Activated naive CD4-positive, alpha-beta T cell treated with anti-CD3 and anti-CD28 coated beads for 36 hours (primary cell): Measurements from ENCODE around the gene NINJ2. TPM values are rescaled to one million over a fixed set of nuclear protein-coding genes. Genes with fewer than 3 reads are reported as not detected.

ENCODE experiments used
- CTCF ChIA-PET: fragments of 350-600 bp; sonication (Branson Sonifier 250); formaldehyde crosslinking; loops from one replicate; lab custom pipeline; 2021; ENCODE audit warnings: antibody characterized with exemption; lab: Charles Lee
- DNase-seq: peaks from one replicate; pipeline ENCODE4 v3.0.0-alpha.2; 2020
- H3K27ac Mint-ChIP-seq: one replicate; pipeline ENCODE4 v1.8.0; 2021; ENCODE audit warnings: mild to moderate bottlenecking, mixed read lengths
- H3K27me3 Mint-ChIP-seq: one replicate; pipeline ENCODE4 v1.8.0; 2021; ENCODE audit warnings: low read depth, mixed read lengths
- H3K36me3 Mint-ChIP-seq: one replicate; pipeline ENCODE4 v1.8.0; 2021; ENCODE audit warnings: low read depth, mixed read lengths
- H3K4me1 Mint-ChIP-seq: one replicate; pipeline ENCODE4 v1.8.0; 2021; ENCODE audit warnings: low read depth, mixed read lengths
- H3K4me3 Mint-ChIP-seq: one replicate; pipeline ENCODE4 v1.8.0; 2021; ENCODE audit warnings: mild to moderate bottlenecking, moderate library complexity, mixed read lengths
- H3K9me3 Mint-ChIP-seq: one replicate; pipeline ENCODE4 v1.8.0; 2021; ENCODE audit warnings: mixed read lengths
- intact Hi-C: fragments of 100-400 bp; cut with micrococcal nuclease; formaldehyde crosslinking; loops from one replicate; pipeline ENCODE4 v1.15.1; 2023
- total RNA-seq, 2 experiments: library from RNA; stranded (reverse); gene quantifications; one replicate each; pipeline ENCODE4 v1.2.3, GENCODE V29; 2021

Gene NINJ2
- total RNA-seq, 2 experiments from 2014 or later, result 1.8 to 2.5 TPM

DNA sequence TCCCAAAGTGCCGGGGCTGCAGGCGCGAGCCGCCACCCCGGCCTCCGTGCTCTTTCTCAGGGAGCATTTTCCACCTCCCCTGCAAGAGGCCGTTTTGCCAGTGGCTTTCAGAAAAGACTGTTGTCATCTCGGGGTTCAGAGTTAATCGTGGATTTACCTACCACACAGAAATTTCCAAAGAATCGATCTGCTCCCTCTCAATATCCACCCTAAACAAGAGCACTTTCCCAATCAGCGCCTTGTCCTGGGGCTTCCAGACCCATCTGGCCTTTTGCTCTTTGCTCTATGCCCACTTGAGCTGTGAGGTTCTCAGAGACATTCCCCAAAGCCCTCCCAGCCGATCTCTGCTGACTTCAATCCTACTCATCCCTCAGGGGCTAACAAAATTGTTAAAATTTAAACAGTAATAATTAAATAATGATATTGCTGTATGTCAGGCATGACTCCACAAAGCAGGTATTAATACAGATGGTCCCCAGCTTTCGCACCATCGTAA is 86.6 kb downstream of the NINJ2 start:
- no peak for DNase-seq
- H3K9me3 Mint-ChIP-seq, result peaks cover 3% of the 10 kb centered on the region
- peaks cover 3% of the 10 kb centered on the region for H3K36me3 Mint-ChIP-seq
- intact Hi-C loops, result loop anchor here (1.0 to 2.0 kb wide), 6 partner anchors 34 to 373 kb away; partner anchors contain the start of gene RAD52
- H3K4me3 Mint-ChIP-seq, result no peak overlapping the region
- CTCF ChIA-PET, result interaction anchor here (0.5 to 4.6 kb wide), 20 partner anchors 10 to 1006 kb away, joined by 3 to 57 read pairs (median 4); partner anchors contain the start of genes RAD52 and WNK1
- no peak overlapping the region for H3K27ac Mint-ChIP-seq
- no peaks in the 10 kb centered on the region for H3K27me3 Mint-ChIP-seq
- H3K4me1 Mint-ChIP-seq, result peaks cover 29% of the 10 kb centered on the region

DNA sequence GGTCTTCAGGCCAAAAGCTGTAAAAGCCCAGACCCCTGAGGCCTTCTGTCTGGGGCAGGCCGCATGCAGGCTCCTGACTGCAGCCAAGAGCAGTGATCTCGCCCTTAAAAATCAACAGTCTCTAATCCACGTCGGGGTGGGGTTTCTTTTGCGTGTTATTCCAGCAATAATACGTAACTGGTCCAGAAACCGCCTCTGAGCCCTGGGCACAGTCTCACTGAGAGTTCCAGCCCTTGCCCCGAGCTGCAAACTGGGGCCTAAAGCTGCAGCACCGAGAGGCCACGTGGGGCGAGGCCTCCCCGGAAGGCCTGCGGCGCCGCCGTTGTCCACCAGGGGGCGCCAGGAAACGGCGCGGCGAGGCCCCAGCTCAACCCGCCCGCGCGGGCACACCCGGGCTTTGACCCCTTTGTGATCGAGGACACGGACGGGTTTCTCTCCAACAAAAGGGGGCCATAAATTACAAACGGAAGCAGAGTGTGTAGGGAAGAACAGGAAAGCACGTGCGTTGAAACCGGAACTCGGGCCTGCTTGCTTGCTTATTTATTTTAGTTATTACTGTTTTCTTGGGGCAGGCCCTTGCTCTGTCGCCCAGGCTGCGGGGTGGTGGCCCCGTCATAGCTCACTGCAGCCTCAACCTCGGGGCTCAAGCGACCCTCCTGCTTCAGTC is 87.2 kb downstream of the NINJ2 start:
- H3K36me3 Mint-ChIP-seq, result peaks cover 3% of the 10 kb centered on the region
- intact Hi-C loops, result loop anchor here (1.0 to 2.0 kb wide), 6 partner anchors 35 to 373 kb away; partner anchors contain the start of gene RAD52

DNA sequence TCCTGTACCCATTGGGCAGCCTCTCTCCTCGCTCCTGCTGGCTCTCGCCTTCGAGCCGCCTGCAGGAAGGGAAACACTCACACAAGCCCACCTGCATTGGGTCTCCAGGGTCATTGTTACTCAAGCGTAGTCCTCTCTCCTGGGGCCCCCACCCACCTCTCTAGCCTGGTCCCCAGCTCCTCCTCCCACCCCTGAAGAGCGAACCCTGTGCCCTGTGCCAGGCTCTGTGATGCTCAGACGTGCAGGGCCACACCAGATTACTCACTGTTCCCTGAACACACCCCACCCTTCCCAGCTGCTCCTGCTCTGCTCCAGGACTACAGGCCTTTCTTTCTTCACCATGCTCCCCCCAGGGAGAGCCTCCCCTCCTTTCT is 88.1 kb downstream of the NINJ2 start:
- CTCF ChIA-PET, result interaction anchor here (0.7 to 4.6 kb wide), 20 partner anchors 9 to 374 kb away, joined by 3 to 57 read pairs (median 4); partner anchors contain the start of genes CCDC77, RAD52 and WNK1
- DNase-seq, result no peak
- Mint-ChIP-seq H3K36me3 (peaks cover 3% of the 10 kb centered on the region), H3K9me3 (peaks cover 3% of the 10 kb centered on the region), H3K27ac (no peak overlapping the region), H3K27me3 (no peaks in the 10 kb centered on the region), H3K4me3 (no peak overlapping the region), H3K4me1 (peaks cover 29% of the 10 kb centered on the region)
- intact Hi-C loops, result no loop called here

More for the DNA sequence above, 87.2 kb downstream of the NINJ2 start:
- CTCF ChIA-PET, result interaction anchor here (0.6 to 4.6 kb wide), 29 partner anchors 10 to 1007 kb away, joined by 3 to 57 read pairs (median 3); partner anchors contain the start of genes CCDC77, RAD52 and WNK1
- H3K27me3 Mint-ChIP-seq, result no peaks in the 10 kb centered on the region
- DNase-seq, result peak; percentile 80
- H3K4me1 Mint-ChIP-seq, result peaks cover 29% of the 10 kb centered on the region
- peaks cover 3% of the 10 kb centered on the region for H3K9me3 Mint-ChIP-seq
- peak overlapping the region; percentile 14 for H3K4me3 Mint-ChIP-seq
- no peak overlapping the region for H3K27ac Mint-ChIP-seq

DNA sequence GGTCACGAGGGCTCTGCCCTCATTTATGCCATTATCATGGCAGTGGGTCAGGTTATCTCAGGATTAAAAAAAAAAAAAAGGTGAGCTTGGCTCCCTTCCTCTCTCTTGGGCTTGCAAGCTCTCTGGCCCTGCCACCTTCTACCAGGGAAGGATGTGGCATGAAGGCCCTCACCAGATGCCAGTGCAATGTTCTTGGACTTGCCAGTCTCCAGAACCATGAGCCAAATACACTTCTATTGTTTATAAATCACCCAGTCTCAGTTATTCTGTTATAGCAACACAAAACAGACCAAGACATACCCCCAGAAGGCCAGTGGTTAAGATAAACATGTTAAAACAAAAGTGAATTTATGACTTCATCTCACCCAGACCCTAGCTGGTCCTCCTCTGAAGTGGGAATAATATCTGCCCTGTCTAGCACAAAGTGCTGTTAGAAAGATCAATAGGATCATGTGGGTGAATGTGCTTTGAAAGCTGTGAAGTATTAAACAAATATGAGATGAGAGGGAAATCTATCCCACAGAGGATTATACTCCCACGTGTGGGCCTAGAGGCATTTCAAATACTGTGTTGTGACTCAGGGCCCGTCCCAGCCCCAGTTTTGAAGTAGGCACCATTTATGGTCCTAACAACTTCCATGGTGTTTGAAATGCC is 88.6 kb downstream of the NINJ2 start:
- CTCF ChIA-PET, result interaction anchor here (0.9 to 4.6 kb wide), 11 partner anchors 10 to 375 kb away, joined by 3 to 57 read pairs (median 8); partner anchors contain the start of genes RAD52 and WNK1
- peaks cover 32% of the 10 kb centered on the region for H3K4me1 Mint-ChIP-seq
- peaks cover 3% of the 10 kb centered on the region for H3K36me3 Mint-ChIP-seq
- no peak overlapping the region for H3K27ac Mint-ChIP-seq
- no peak for DNase-seq
- peaks cover 3% of the 10 kb centered on the region for H3K9me3 Mint-ChIP-seq
- intact Hi-C loops, result loop anchor here (5.0 kb wide), 2 partner anchors 523 to 1018 kb away; partner anchors contain the start of gene FBXL14
- H3K4me3 Mint-ChIP-seq, result no peak overlapping the region
- H3K27me3 Mint-ChIP-seq, result no peaks in the 10 kb centered on the region

DNA sequence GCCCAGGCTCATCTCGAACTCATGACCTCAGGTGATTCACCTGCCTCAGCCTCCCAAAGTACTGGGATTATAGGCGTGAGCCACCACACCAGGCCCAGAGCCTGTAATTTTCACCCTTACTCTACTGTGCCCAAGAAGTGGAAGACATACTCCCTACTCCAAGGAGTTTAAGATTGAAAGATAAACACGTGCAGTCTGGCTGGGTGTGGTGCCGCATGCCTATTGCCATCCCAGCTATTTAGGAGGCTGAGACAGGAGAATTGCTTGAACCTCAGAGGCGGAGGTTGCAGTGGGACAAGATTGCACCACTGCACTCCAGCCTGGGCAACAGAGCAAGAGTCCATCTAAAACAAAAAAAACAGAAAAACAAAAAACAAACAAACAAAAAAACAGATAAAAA is 90.0 kb downstream of the NINJ2 start:
- DNase-seq, result no peak
- Mint-ChIP-seq H3K9me3 (peaks cover 3% of the 10 kb centered on the region), H3K4me1 (peaks cover 45% of the 10 kb centered on the region), H3K27ac (no peak overlapping the region), H3K27me3 (no peaks in the 10 kb centered on the region), H3K4me3 (no peak overlapping the region), H3K36me3 (peaks cover 3% of the 10 kb centered on the region)
- intact Hi-C loops, result loop anchor here (5.0 kb wide), 2 partner anchors 524 to 1019 kb away; partner anchors contain the start of gene FBXL14
- CTCF ChIA-PET, result interaction anchor here (0.7 kb wide), 1 partner anchor 63 kb away, joined by 3 read pairs; no protein-coding TSS in a partner anchor

DNA sequence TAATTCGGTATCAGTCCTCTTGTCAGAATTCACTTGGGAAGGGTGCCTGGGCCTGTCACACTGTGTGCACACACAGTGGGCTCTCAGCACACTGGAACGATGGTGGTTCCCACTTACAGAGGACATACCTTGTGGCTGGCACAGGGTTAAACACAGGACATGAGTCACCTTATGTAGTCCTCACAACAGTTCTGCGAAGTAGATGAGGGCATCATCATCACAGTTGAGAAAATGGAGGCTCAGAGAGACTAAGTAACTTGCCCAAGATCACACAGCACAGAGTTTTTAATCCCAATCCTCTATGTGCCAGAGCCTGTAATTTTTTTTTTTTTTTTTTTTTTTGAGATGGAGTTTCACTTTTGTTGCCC is 90.7 kb downstream of the NINJ2 start:
- Mint-ChIP-seq H3K36me3 (peaks cover 3% of the 10 kb centered on the region), H3K27ac (no peak overlapping the region), H3K4me1 (peaks cover 47% of the 10 kb centered on the region), H3K27me3 (no peaks in the 10 kb centered on the region), H3K4me3 (no peak overlapping the region), H3K9me3 (peaks cover 3% of the 10 kb centered on the region)
- peak; percentile 48 for DNase-seq
- CTCF ChIA-PET, result interaction anchor here (0.7 to 4.3 kb wide), 3 partner anchors 64 to 242 kb away, joined by 3 to 36 read pairs (median 3); no protein-coding TSS in a partner anchor
- intact Hi-C loops, result loop anchor here (5.0 kb wide), 2 partner anchors 525 to 1020 kb away; partner anchors contain the start of gene FBXL14

DNA sequence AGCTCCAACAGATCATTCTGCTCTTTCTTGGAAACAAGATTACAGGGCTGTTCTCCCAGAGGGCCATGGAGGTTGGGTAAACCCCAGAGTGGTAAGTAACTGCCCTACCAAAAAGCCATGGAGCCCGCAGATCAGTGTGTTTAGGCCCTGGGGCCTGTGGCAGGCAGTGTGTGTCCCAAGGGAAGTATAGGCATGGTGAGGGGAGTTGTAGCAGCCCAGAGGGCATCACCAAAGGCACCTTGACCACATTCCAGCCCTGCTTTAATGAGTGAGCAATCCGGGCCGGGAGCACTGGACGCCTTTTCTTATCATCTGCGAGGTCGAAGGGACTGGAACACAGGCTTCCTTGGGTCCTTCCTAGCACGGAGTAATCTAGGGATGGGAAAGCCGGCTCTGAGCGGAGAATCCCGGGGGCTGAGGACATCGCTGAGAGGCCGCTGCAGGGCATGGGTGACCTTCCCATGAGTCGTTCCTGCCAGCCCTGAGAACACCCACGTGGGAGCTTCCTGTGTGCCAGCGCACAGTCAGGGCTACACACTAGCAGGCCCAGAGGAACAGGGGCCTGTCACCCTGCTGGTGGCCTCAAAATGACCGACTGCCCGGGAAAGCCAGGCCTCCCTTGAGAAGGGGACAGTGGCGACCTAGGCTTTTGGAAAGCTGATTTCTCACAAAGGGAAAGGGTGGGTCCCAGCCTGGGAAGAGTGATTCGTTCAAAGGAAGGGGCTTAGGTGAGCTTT is 91.3 kb downstream of the NINJ2 start:
- H3K4me3 Mint-ChIP-seq, result no peak overlapping the region
- CTCF ChIA-PET, result interaction anchor here (0.7 to 4.3 kb wide), 3 partner anchors 94 to 243 kb away, joined by 3 to 36 read pairs (median 4); no protein-coding TSS in a partner anchor
- H3K27me3 Mint-ChIP-seq, result no peaks in the 10 kb centered on the region
- intact Hi-C loops, result loop anchor here (5.0 kb wide), 2 partner anchors 525 to 1020 kb away; partner anchors contain the start of gene FBXL14
- no peak for DNase-seq
- H3K4me1 Mint-ChIP-seq, result peaks cover 53% of the 10 kb centered on the region
- peaks cover 3% of the 10 kb centered on the region for H3K36me3 Mint-ChIP-seq
- no peak overlapping the region for H3K27ac Mint-ChIP-seq
- H3K9me3 Mint-ChIP-seq, result peaks cover 3% of the 10 kb centered on the region

DNA sequence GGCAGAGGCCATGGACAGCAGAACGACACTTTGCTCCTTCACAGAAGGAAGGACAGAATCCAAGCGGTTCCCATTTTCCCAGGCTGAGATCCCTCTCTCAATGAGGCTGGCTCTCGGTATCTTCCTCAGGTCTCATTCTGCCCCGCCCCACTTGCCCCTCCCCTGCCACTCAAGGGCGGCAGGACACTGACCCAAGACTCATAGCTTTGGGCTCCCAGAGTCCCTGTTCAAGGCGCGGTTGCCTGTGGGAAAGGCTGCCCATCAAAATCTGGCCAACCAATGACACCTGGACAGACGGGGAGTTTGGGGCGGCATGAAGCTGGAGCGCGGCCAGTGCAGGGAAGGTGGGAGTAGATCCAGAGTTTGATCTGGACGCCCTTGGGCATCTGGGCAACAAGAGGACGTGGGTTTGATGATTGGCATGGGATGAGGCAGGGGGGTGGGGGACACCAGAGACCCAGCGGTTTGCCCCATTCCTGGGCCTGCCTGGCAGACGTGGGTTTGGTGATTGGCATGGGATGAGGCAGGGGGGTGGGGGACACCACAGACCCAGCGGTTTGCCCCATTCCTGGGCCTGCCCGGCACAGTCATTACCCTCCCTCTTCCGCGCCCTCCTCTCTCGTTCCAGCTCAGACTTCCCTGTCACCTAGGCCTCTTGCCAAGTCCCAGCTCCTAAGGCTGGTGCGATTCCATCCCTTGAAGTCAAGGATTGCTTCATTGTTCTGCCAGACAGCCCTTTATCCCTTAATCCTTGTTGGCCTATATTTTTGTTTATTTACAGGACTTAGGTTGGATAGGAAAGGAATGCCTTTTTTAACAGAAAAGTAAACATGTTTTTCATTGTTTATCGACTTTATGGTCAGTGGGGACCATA is 92.1 kb downstream of the NINJ2 start:
- no peak for DNase-seq
- H3K9me3 Mint-ChIP-seq, result peaks cover 3% of the 10 kb centered on the region
- peaks cover 3% of the 10 kb centered on the region for H3K36me3 Mint-ChIP-seq
- H3K4me1 Mint-ChIP-seq, result peaks cover 57% of the 10 kb centered on the region
- CTCF ChIA-PET, result interaction anchor here (1.3 to 4.3 kb wide), 3 partner anchors 95 to 244 kb away, joined by 4 to 36 read pairs (median 16); partner anchors contain the start of gene WNK1
- no peaks in the 10 kb centered on the region for H3K27me3 Mint-ChIP-seq
- H3K4me3 Mint-ChIP-seq, result no peak overlapping the region
- intact Hi-C loops, result loop anchor here (5.0 kb wide), 2 partner anchors 526 to 1021 kb away; partner anchors contain the start of gene FBXL14
- no peak overlapping the region for H3K27ac Mint-ChIP-seq

DNA sequence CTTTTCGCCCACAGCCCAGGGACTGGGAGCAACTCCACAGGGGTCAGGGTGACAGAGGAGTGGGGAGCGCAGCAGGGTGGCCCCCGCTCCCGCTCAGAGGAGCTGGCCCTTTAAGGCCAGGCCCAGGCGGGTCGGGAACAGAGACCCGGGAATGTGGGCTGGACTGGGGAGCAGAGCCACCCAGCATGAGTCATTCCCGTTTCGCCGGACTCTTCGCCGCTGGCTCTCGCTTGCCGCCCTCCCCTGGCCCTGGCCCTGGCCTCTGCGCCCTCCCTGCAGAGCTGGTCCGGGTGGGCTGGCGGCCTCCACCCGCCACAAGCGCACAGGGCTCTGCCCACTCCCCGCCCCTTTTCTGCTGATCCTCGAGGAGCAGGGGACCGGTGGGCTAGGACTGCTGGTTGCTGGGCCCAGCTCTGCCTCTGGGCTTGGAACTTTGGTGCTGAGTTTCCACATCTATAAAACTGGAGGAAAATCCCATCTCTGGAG is 92.8 kb downstream of the NINJ2 start:
- no peak for DNase-seq
- H3K36me3 Mint-ChIP-seq, result peaks cover 3% of the 10 kb centered on the region
- peaks cover 58% of the 10 kb centered on the region for H3K4me1 Mint-ChIP-seq
- H3K27ac Mint-ChIP-seq, result no peak overlapping the region
- H3K9me3 Mint-ChIP-seq, result peaks cover 3% of the 10 kb centered on the region
- CTCF ChIA-PET, result interaction anchor here (1.1 to 4.3 kb wide), 8 partner anchors 8 to 381 kb away, joined by 3 to 36 read pairs (median 4); partner anchors contain the start of gene WNK1
- peak overlapping the region; percentile 80 for H3K4me3 Mint-ChIP-seq
- intact Hi-C loops, result loop anchor here (5.0 kb wide), 2 partner anchors 527 to 1022 kb away; partner anchors contain the start of gene FBXL14
- H3K27me3 Mint-ChIP-seq, result no peaks in the 10 kb centered on the region

DNA sequence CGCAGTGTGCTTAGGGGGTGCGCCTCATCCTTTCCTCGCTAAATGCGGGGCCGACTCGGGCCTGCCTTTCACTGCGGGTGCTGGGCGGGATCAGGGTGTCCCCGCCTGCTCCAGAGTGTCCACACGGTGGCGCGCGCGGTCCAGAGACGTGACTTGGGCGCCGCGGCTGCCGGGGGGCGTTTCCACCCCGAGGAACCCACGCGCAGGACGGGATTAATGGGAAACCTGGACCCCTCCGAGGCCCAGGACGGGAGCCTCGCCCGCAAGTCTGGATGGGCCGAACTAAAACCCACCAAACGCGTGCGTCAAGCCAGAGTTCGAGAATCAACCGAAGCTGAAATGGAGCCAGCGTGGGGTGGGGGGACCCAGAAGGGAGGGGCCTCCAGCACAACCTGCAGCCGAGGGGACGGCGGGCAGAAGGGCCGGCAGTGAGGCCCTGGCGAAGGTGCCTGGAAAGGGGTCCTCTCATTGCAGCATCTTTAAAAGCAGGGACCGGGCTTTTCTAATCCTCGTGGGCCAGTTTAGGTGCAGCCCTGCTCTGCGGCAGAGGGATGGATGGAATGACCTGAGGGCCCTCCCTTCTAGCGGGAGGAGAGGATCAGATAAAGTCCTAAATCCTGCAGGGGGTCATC is 93.3 kb downstream of the NINJ2 start:
- Mint-ChIP-seq H3K4me3 (peak overlapping the region; percentile 80), H3K4me1 (peaks cover 58% of the 10 kb centered on the region), H3K36me3 (peaks cover 3% of the 10 kb centered on the region), H3K27ac (no peak overlapping the region), H3K9me3 (peaks cover 3% of the 10 kb centered on the region), H3K27me3 (no peaks in the 10 kb centered on the region)
- CTCF ChIA-PET, result interaction anchor here (0.6 to 4.3 kb wide), 13 partner anchors 9 to 421 kb away, joined by 3 to 36 read pairs (median 4); partner anchors contain the start of genes ERC1, NINJ2 and WNK1
- DNase-seq, result peak; percentile 91
- intact Hi-C loops, result loop anchor here (1.0 to 5.0 kb wide), 5 partner anchors 181 to 1022 kb away; partner anchors contain the start of genes FBXL14 and RAD52
